Measurements from ENCODE around the gene C11orf91. TPM values are rescaled to one million over a fixed set of nuclear protein-coding genes. Genes with fewer than 3 reads are reported as not detected.

C11orf91 gene
- total and polyA plus RNA-seq, 12 donors: 0.17 to 3.0 TPM; not detected in 10

GRCh38 chr11:33670250-33671011, 30.2 kb downstream of the C11orf91 start:
- intact Hi-C loops (cut with DNase I): loop anchor here in 2 of 10 donors (5.0 to 10.0 kb wide), 2 partner anchors 56 to 303 kb away; no protein-coding TSS in a partner anchor
- TF ChIP-seq CTCF (IDR thresholded peaks at IDR 0.05): no peak
- no peak overlapping the region for H3K27ac ChIP-seq
- no peak overlapping the region for H3K4me3 ChIP-seq
- ATAC-seq (no peak), DNase-seq (no peak)
- no peaks in the 10 kb centered on the region for H3K4me1 ChIP-seq
- no peaks in the 10 kb centered on the region for H3K9me3 ChIP-seq
- H3K36me3 ChIP-seq: no peaks in the 10 kb centered on the region
- H3K27me3 ChIP-seq: peaks cover 0 to 4% (median 0%) of the 10 kb centered on the region in 7 donors
- WGBS, 2 donors: 73 to 82% methylated on average over 5 of the region's 5 CpGs

- intact Hi-C loops (cut with DNase I): loop anchor here in 2 of 10 donors (5.0 to 10.0 kb wide), 2 partner anchors 55 to 302 kb away; no protein-coding TSS in a partner anchor
- ATAC-seq: no peak
- WGBS, 2 donors: 87 to 88% methylated on average over 5 of the region's 5 CpGs
- H3K4me1 ChIP-seq: no peaks in the 10 kb centered on the region
- DNase-seq: no peak
- TF ChIP-seq CTCF (IDR thresholded peaks at IDR 0.05): no peak
- H3K36me3 ChIP-seq: no peaks in the 10 kb centered on the region
- H3K27me3 ChIP-seq: peaks cover 0 to 4% (median 0%) of the 10 kb centered on the region in 7 donors
- H3K4me3 ChIP-seq: no peak overlapping the region
- no peaks in the 10 kb centered on the region for H3K9me3 ChIP-seq
- no peak overlapping the region for H3K27ac ChIP-seq
Measured at GRCh38 chr11:33669598-33670249, 30.9 kb downstream of the C11orf91 start.

- peaks cover 0 to 4% (median 0%) of the 10 kb centered on the region in 7 donors for H3K27me3 ChIP-seq
- no peak for DNase-seq
Measured at GRCh38 chr11:33668951-33669596, 31.6 kb downstream of the C11orf91 start.

More at GRCh38 chr11:33668951-33669596, 31.6 kb downstream of the C11orf91 start:
- Histone ChIP-seq H3K36me3 (no peaks in the 10 kb centered on the region), H3K4me3 (no peak overlapping the region), H3K27ac (no peak overlapping the region), H3K4me1 (no peaks in the 10 kb centered on the region), H3K9me3 (no peaks in the 10 kb centered on the region)
- ATAC-seq: no peak
- intact Hi-C loops (cut with DNase I): no loop called here
- no peak for TF ChIP-seq CTCF (IDR thresholded peaks at IDR 0.05)
- WGBS, 2 donors: 97% methylated on average over 6 of the region's 6 CpGs

All from heart right ventricle (tissue), 16 donors.